GM12891 (cell line): ENCODE measurements around the gene SCPEP1.

Experiments used
- POLR2A ChIP-seq: IDR thresholded peaks from 2 replicates; pipeline ENCODE4 v1.6.1; 2011; ENCODE audit warnings: low read depth, low read length, control low read depth
- TAF1 ChIP-seq: IDR thresholded peaks from 2 replicates; pipeline ENCODE4 v1.6.1; 2011; ENCODE audit warnings: low read depth, low read length, control low read depth

DNA sequence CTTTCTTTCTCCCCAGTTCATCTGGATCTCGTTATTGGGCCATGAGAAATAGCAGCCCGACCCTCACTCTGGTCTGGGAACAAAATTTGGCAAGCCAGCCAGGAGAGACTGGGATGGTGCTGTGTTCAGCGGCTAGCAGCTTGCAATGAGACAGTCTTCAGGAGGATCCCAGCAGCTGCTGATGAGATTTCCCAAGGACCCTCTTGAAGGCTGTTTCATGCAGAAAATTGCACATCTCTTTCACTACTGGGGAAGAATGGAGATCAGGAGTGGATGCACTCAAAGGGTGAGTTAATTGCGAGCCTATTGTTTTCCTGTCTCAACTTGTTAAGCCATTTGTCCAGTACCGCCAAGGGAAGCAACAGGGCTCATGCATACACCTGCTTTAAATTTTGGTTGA lies 11.6 kb upstream of the SCPEP1 start:
- TF ChIP-seq TAF1: no peak
- TF ChIP-seq POLR2A: no peak
